ENCODE data around the gene RABGGTA.
A peak's percentile ranks its signal among the peaks of the same experiment; 100 is the strongest.
"Not testable (repeated sequence)": the region's sequence is repeated elsewhere in the genome, so short reads cannot be mapped to it uniquely, and the experiment has no call there.

RABGGTA gene

DNA sequence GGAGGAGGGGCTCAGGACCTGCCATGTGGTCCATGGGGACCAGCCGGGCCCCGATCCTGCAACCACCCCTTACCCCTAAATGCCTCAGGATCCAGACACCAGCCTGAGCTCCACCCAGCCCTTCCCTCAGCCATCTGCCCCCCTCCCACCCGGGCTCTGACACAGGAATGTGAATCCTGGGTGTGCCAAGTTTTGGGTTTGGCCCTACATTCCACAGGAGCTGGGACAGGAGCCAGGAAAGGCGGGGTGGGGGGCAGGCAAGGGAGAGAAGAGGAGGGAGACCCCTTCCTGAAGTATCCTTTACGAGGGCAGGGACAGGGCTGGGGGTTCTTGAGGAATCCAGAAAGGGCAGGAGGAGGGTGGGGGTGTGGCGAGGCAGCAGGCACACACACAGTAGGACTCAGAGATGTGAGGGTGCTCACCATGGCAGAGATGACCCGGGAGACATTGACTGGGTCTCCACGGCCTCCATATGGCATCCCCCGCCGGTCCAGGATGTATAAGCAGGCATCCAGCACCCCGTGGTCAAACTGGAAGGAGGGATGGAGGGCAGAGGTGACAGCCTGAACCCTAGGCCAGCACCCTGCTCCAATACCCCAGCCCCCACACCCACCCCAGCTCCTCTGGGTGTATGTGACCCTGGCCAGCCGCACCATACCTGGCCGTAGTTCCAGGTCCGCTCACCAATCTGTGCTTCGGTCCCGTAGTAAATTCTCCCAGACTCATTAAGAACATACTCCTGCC lies 11.9 kb downstream of the RABGGTA start:
- DNase-seq, result no peak

DNA sequence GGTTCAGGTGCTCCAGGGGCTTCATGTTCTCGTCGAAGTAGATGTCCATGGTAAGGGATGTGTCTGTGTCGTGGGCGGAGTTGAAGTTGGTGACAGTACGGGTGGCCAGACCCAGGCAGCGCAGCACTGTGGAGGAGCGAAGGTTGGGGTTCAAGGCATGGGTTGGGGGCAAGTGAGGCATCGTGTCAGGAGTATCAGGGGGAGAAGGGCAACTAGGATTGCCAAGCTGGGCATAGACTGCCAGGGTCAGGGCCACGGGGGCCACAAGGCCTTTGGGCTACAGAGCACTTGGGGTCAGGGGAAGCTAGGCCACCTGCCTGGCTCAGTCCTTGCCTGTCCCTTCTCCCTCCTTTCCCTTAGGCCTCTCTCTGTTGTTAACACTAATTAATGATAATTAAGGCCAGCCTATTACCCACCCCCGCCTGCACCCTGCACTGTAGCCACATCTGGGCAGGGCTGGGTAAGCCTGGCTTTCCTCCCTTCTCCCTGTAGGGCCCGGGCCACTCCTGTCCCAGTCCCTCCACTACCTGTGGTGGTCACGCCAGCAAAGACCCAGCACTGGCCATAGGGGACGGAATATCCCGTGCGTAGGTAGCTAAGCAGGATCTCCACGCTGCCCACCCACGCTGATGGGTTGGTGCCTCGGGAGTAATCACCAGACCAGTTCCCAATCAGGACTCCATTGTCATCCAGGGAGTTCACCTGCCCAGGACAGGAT lies 12.7 kb downstream of the RABGGTA start:
- no peak for DNase-seq

DNA sequence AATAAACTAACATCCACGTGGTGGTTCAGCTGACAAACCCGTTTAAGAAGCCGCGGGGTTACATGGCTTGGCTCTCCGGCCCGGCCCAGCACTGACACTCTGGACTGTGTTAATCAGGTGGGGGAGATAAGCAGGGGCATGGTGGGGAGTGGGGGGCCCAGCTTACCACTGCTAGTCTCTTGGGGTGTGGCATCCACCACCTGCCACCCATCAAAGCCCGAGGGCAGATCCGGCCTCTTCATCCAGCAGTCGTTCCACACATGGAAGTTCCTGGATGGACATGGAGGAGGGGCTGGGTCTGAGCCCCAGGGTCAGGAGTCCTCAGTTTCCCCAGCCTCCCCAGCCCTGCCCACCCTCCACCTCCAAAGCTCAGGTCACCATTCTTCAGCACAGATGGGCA lies 13.3 kb downstream of the RABGGTA start:
- DNase-seq, result no peak

DNA sequence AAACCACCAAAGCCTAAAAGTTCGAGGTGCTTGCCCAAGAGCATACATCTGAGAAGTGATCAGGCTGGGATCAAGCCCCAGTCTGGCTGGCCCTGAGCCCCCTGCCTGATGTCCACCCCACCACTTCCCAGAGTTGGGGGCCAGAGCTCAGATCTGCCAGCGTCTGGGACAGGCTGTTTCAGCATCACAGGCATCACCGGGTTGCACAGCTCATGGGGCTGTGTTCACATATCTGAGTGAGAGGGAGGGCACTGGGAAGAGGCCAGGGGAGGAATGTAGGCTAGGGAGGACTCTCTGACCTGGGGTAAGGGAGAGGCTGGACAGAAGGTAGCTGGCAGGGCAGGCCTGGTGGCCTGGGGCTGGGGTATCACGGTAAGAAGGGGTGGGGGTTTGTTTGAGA lies 14.4 kb downstream of the RABGGTA start:
- no peak for DNase-seq

DNA sequence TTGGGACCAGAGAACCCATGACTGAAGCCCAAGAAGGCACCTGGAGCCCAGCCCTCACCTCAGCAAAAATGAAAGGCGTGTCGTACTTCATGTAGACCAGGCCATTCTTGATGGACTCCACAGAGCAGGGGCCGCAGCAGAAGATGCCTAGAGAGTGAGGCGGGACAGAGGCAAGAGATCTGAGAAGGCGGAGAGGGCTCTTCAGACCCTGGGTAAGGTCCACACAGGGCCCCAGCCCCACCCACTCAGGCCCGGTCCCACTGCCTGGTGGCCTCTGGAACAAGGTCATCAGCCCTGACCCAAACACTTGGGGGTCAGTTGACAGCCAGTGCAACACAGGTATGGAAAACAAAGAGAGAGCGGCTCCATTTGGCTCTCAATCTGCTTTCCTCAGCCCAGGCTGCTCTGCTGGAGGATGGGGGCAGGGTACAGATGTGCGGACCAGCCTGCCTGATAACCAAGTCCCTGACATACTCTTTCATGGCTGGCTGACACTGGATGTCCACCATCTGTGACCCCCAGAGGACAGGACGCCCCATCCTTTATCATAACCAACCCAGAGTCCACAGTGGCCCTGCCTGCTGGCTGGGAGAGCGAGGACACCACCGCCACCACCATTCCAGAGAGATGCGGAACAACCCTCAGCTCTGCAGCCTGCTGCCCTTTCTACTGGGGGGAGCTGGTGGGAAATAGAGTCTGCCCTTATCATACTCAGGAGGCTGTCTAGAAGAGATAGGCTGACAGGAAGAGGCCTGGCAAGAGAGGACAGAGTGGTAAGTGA lies 15.3 kb downstream of the RABGGTA start:
- DNase-seq, result no peak

DNA sequence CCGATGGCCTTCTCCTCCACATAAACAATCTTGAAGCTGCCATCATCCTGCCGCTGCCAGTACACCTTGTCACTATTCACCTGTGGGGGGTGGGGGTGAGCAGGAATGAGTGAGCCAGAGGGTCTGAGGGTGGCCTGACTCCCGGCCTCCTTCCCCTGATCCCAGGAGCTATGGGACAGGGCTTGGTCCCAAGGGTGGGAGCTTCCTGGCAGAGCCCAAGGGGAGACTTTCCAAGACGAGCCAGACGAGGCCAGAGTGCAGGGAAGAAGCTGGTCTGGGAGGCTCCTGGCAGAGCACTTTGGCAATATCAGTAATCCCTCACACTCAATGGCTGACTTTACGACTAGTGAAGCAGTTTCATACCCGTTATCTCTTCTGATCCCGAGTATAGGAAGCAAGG lies 16.0 kb downstream of the RABGGTA start:
- no peak for DNase-seq

DNA sequence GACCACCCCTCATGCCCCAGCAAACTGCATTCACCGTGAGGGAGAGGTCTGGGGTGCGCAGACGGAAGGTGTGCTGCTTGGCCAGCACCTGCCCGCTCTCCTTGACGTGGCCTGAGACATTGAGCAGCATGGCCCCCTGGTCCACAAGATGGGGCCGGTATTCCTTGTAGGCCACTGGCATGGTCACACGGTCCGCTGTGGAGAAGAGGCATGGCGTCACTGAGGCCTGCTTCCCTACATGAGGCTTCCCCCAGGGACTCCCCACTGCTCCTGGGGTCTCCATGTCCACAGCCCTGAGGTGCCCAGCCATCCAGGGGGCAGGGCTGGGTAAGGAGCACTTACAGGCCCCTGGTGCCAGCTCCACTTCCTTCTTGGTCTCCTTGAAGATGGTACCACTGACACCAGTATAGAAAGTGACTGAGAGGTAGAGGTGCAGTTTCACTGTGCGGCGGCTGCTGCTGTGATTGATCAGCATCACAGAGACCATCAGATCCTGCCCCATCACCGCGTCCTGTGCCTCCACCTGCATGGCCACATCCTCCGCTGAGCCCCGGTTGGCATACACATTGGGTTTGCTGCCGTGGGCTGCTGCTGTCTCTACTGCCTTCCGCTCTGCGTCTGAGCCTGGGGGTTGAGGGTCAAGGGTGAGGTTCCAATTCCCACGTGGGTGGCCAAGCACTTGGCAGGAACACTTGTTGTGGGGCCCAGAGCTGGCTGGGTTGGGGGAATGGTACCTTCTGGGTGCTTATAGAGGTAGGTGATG lies 16.6 kb downstream of the RABGGTA start:
- DNase-seq, result no peak

DNA sequence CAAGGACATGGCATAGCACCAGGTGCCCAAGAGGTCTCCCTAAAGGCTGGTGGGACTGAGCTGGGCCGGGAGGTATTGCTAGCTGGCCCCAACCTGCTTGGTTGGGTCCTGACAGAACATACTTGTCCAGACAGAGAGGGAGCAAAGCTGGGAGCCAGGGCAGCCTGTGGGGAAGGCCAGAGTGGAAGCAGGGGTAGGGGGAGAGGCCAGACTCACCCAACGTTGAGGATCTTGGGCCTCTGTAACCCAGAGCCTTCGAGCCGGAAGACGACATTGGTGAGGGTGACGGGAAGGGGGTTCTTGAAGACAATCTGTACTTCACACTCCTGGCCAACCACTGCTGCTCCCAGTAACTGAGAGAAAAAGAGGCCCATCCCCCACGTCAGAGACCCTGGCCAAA lies 17.5 kb downstream of the RABGGTA start:
- DNase-seq, result no peak

DNA sequence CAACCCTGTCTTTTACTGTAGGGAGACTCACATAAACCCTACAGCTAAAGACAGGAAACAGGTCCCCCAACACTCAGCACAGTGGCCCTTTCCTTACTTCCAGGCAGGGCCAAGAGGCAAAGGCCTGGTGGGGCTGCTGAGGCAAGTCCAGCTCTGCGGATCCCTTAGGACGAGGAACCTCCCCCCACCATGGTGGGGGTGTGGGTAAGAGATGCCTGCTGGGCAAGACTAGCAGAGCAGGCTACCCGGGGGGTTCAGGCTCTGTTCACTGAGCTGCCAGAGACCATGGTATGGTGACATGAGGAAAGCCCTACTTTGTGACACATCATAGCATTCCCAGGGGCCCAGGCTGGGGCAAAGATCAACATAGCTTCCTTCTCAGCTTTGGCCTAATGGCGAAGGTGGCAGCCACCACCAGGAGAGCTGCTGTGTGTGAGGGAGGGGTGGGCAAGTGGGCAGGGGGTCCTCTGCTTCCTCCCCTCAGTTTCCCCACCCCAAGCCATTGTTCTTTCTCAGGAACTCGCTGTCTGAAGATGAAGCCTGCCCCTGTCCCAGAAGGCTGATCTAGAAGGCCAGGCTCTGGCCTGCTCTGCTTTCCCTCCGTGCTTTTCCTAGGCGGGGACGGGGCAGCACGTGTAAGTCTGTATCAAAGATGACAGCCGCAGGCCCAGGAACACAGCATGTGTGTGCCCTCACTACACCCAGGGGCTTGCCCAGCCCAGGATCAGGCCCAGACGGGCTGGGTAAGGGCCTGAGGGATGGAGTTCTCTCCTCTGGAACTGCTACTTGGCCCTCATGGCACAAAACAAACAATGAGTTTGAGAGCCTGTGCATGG lies 18.9 kb downstream of the RABGGTA start:
- no peak for DNase-seq

DNA sequence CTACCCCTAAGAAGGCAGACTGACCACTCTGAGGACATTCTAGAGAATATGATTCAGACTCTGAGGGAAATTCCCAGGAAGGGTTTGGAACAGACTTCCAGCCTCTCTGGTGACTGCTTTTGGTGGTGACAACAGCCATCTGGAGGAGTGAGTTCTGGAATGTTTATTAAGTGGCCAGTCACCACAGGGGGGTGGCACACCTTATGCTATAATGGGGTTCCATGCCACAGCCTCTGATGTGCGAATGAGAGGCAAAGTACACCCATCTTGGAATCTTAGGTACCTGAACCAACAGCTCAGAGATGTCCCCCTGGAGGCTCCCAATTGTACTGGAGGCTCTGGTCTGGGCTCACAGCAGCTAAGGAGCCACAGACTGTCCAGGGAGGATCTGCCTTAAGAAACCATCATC lies 19.5 kb downstream of the RABGGTA start:
- DNase-seq, result no peak

DNA sequence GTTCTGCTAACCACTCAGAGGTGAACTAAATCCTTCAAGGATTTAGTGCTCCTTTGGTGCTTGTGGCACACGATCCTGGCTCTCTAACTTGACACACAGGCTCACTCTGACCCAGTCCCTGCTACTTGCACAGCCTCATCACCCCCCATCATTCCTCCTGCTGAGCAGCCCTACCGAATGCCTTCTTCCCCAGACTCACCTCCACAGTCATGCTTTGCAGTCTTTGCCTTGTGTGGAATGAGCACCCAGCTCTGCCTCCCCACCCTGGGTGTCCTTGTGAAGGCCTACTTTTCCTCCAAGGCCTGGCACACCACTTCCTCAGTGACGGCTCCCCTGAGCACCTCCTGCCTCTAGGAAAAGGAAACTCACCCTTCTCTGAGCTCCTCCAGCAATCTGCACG lies 21.0 kb downstream of the RABGGTA start:
- no peak for DNase-seq

DNA sequence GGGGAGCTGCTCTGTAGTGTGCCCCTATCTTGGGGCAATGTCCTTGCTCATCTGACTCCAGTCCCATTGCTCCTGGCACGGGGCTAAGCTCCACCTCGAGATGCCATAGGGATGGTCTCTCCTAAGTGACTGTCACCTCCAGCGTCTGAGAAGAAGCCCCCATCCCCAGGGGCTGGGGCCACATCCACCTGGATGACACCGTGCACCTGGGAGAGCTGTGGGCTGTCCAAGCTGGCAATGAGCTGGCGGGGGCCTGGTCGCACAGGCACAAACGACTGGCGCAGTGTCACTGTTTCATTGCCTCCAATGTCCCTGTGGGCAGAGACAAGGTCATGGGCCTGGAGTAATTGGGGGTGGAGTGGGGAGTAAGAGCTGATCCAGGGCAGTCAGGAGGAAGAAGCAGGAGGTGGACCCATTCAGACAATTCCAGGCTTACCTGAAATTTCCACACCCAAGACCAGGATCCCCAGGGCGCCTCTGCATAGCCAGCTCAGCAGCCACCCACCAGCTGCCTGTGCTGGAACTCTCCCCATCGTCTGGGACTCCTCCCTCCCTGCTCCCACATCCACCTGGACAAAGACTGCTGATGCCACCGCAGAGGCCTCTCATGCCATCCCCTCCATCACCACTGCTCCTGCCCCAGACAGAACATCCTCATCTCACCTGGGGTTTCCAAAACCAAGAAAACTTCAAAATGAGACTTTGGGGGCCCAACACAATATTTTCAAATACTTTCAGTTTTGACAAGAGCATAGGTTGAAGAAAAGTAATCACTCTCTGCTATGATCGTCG lies 22.0 kb downstream of the RABGGTA start:
- DNase-seq, result no peak

DNA sequence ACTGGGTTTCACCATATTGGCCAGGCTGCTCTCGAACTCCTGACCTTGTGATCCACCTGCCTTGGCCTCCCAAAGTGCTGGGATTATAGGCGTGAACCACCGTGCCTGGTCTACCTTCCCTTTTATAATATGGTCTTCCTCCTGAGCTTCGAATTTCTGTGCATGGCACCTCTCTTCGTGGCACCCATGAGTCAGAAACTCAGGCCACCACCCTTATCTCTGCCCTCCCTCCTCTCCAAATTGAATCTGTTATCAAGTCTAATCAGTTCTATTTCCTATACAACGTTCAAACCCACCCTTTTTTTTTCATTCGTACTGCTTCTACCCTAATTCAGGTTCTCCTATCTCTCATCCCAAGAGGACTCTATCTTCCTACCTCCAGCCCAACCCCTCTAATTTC lies 24.0 kb downstream of the RABGGTA start:
- no peak for DNase-seq

DNA sequence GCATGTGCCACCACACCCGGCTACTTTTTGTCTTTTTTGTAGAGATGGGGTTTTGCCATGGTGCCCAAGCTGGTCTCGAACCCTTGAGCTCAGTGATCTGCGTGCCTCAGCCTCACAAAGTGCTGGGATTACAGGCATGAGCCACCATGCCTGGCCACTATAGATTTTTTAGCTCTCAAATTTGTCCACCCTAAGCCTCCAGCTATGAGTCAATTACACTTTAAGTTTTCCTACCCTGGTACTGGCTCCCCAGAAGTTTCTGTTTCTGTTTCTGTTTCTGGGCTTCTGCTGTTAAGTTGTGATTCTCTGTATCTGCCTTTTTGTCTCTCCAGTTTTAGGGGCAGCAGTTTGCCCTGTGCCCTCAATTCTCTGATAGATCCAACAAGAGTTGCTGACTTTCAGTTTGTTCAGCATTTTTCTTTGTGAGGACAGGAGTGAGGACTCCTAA lies 24.6 kb downstream of the RABGGTA start:
- DNase-seq, result no peak

DNA sequence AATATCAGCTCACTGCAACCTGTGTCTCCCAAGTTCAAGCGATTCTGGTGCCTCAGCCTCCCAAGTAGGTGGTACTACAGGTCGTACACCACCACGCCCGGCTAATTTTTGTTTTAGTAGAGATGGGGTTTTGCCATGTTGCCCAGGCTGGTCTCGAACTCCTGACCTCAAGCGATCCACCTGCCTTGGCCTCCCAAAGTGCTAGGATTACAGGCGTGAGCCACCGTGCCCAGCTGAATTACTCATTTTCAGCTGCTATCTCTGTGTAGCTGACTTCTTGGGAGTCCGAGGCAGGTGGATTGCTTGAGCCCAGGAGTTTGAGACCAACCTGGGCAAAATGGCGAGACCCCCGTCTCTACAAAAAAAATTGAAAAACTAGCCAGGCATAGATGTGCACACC lies 26.0 kb downstream of the RABGGTA start:
- DNase-seq, result not testable (repeated sequence)

DNA sequence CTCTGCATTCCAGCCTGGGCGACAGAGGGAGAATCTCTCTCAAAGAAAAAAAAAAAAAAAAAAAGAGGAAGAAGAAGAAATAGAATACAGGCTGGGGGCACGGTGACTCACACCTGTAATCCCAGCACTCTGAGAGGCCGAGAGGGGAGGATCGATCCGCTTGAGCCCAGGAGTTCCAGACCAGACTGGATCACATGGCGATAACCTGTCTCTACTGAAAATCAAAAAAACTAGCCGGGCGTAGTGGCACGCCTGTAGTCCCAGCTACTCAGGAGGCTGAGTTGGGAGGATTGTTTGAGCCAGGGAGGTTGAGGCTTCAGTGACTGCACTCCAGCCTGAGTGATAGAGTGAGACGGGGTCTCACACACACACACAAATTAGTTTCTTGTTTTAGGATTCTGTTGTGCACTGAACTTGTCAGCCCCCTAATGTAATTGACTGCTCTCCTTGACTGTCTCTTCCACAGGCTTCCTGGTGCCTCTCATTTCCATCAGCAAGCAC lies 28.0 kb downstream of the RABGGTA start:
- DNase-seq, result peak; percentile 13

DNA sequence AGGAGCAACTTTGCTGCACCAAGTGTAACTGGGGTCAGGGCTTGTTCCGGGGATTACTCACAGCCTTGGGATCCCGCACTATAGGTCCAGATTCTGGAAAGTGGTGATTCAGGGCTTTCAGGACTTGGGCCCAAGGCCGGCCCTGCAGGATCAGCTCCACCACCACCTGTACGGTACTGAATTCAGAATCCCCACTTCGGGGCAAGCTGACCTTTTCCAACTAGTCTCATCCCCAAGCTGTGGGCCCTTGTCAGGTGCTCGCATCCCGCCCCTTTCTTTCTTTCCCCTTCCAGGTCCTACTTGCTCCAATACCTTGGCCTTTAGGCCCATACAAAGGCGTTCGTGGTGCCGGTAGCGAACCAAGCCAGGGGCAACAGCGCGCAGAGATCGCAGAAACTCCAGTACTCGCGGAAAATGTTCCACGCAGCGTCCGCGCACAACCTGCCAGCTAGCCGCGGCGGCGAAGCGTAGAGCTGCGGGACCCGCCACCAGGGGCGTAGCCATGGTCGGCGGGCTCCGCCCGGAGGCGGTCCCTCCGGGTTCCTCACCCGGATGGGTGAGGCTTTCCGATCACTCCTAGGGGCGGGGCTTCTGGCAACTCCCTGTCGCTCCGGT lies 29.5 kb downstream of the RABGGTA start:
- DNase-seq, result peak; percentile 97

DNA sequence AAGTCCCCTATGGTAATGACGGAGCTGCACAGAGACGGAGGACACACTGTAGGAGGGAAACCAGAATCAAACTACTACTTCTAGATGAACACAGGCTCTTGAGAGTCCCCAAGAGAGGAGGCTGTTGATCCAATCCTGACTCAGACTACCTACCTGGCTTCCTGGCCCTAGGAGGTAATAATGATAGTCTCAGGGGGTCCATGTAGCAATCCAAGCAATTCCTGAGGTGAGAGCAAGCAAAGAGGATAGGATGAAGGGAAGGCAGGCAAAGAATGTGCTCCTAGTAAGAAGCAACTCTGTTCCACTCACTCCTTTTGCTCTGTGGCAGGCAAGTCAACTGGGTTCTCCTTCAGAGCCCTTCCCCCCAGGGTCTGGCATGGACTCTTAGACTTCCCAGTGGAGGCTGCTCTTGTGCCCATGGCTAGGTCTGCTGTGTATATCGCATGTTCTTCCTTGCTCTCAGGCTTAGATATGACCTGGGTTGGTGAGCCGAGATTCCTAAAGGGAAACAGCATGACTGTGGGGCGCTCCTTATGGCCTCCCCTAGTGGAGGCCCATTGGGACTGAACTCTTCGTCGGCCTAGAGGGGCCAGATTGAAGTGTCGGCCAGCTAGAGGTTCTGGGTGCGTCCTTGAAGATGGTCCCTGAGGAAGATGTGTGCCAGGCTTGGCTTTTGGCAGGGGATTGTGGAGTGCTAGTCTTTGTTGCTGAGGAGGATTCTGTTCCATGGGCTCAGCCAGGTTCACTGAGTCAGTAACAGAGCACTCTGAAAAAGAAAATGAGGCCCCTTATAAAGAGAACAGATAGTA lies 31.1 kb downstream of the RABGGTA start:
- DNase-seq, result no peak

DNA sequence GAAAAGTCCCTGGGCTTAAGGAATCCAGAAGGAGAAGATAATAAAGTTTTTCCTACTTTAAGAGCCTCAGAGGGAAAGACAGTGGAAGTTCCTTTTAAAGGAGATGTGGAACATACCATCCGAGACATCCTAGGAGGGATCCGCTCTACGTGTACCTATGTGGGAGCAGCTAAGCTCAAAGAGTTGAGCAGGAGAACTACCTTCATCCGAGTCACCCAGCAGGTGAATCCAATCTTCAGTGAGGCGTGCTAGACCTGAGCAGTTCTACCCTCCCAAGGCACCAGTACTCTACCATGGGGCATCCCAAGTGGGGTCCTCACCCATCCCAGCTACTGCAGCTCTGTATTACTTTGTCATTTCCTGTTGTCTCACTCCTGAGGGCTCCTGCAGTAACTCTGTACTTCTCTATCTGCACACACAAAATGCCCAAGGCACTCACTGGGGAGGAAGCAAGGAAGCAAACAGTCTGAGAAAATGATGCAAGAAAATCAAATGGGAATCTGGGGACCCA lies 32.8 kb downstream of the RABGGTA start:
- no peak for DNase-seq
